Osteocyte (in vitro differentiated cells): ENCODE measurements around the gene RBM48. TPM values are rescaled to one million over a fixed set of nuclear protein-coding genes. Genes with fewer than 3 reads are reported as not detected.
"Not testable (repeated sequence)": the region's sequence is repeated elsewhere in the genome, so short reads cannot be mapped to it uniquely, and the experiment has no call there.

Experiments
- DNase-seq: peaks from one replicate; pipeline ENCODE4 v3.0.0; 2021; ENCODE audit warnings: mixed read lengths; ENCODE audit not compliant: unreplicated experiment; ENCODE audit errors: extremely low spot score
- H3K27ac Mint-ChIP-seq: one replicate; pipeline ENCODE4 v1.8.0; 2021; ENCODE audit warnings: mild to moderate bottlenecking, mixed read lengths; ENCODE audit not compliant: unreplicated experiment
- H3K27me3 Mint-ChIP-seq: one replicate; pipeline ENCODE4 v1.8.0; 2021; ENCODE audit warnings: mixed read lengths; ENCODE audit not compliant: unreplicated experiment
- H3K36me3 Mint-ChIP-seq: one replicate; pipeline ENCODE4 v1.8.0; 2021; ENCODE audit warnings: mixed read lengths; ENCODE audit not compliant: unreplicated experiment
- H3K4me1 Mint-ChIP-seq: one replicate; pipeline ENCODE4 v1.8.0; 2021; ENCODE audit warnings: mixed read lengths; ENCODE audit not compliant: unreplicated experiment
- H3K4me3 Mint-ChIP-seq: one replicate; pipeline ENCODE4 v1.8.0; 2021; ENCODE audit warnings: mild to moderate bottlenecking, moderate library complexity, mixed read lengths; ENCODE audit not compliant: unreplicated experiment
- H3K9me3 Mint-ChIP-seq: one replicate; pipeline ENCODE4 v1.8.0; 2021; ENCODE audit warnings: mixed read lengths; ENCODE audit not compliant: unreplicated experiment
- long read RNA-seq: library from polyadenylated mRNA; unstranded; transcript quantifications from one replicate; pipeline ENCODE4 v2.0.0, GENCODE V29; 2021
- total RNA-seq: library from RNA; stranded (reverse); gene quantifications from 2 replicates; pipeline ENCODE4 v1.2.1, GENCODE V29; 2021
- TF ChIP-seq, protein P1 (sequence below): fragments of 200-600 bp; sonication (generic); IDR thresholded peaks from 2 replicates; pipeline ENCODE4 v1.5.0; 2021; ENCODE audit warnings: antibody characterized with exemption, mild to moderate bottlenecking, moderate library complexity

Gene RBM48
- 14.0 and 15.5 TPM in 2 replicates for total RNA-seq
- long read RNA-seq, full-length matches to known transcripts: 97 of 115 reads
- long read RNA-seq, partial matches to known transcripts: 5 of 115 reads
- long read RNA-seq, other reads (novel, unspliced or antisense): 13 of 115 reads

- TF ChIP-seq, protein P1, sequence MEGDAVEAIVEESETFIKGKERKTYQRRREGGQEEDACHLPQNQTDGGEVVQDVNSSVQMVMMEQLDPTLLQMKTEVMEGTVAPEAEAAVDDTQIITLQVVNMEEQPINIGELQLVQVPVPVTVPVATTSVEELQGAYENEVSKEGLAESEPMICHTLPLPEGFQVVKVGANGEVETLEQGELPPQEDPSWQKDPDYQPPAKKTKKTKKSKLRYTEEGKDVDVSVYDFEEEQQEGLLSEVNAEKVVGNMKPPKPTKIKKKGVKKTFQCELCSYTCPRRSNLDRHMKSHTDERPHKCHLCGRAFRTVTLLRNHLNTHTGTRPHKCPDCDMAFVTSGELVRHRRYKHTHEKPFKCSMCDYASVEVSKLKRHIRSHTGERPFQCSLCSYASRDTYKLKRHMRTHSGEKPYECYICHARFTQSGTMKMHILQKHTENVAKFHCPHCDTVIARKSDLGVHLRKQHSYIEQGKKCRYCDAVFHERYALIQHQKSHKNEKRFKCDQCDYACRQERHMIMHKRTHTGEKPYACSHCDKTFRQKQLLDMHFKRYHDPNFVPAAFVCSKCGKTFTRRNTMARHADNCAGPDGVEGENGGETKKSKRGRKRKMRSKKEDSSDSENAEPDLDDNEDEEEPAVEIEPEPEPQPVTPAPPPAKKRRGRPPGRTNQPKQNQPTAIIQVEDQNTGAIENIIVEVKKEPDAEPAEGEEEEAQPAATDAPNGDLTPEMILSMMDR: peak; percentile 52
- DNase-seq: peak; percentile 99
- Mint-ChIP-seq H3K27me3 (no peaks in the 10 kb centered on the region), H3K4me3 (peak within 1 kb of the TSS; percentile 88), H3K36me3 (peaks cover 21% of the 10 kb centered on the region), H3K9me3 (no peaks in the 10 kb centered on the region), H3K4me1 (peaks cover 23% of the 10 kb centered on the region), H3K27ac (peak within 1 kb of the TSS; percentile 97)
These were observed at the start of gene RBM48, which contains the start of gene PEX1 for GRCh38 chr7:92528188-92528957. RBM48 (plus strand) TSS chr7:92528795; CDS start chr7:92528814, 19 bp downstream. PEX1 (minus strand) TSS chr7:92528520; CDS start chr7:92528435, 85 bp downstream.

DNA sequence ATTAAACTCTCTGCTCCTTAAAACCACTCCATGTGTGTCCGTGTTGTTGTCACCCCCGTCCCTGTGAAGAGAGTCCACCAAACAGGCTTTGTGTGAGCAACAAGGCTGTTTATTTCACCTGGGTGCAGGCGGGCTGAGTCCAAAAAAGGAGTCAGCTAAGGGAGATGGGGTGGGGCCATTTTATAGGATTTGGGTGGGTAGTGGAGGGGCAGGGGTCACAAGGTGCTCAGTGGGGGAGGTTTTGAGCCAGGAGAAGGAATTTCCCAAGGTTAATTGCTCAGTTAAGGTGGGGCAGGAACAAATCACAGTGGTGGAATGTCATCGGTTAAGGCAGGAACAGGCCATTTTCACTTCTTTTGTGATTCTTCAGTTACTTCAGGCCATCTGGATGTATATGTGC lies 49.4 kb upstream of the RBM48 start:
- H3K27ac Mint-ChIP-seq, H3K36me3 Mint-ChIP-seq, H3K9me3 Mint-ChIP-seq, DNase-seq, H3K4me1 Mint-ChIP-seq, H3K4me3 Mint-ChIP-seq, H3K27me3 Mint-ChIP-seq: not testable (repeated sequence)

DNA sequence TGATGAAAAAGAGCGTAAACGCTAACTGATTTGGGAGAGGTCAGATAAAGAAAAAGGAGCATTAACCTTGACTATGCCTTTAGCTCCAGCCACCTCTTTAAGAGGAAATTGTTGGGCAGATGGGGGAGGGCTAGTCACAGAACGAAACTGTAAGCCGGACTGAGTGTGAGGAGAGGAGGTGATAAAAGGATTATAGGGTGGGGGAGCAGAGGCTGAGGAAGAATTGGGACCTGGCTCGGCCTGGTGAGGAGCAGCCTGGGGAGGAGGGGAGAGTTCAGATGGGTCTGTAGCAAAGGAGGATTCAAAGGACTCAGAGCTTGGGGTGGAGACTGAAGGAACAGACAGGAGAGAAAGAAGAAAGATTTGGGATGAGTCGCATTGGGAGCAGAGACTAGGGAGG lies 45.0 kb upstream of the RBM48 start:
- not testable (repeated sequence) for H3K4me1 Mint-ChIP-seq, H3K4me3 Mint-ChIP-seq, H3K9me3 Mint-ChIP-seq, DNase-seq, H3K27ac Mint-ChIP-seq, H3K27me3 Mint-ChIP-seq
- H3K36me3 Mint-ChIP-seq: peaks cover 14% of the 10 kb centered on the region

GRCh38 chr7:92484226-92484625 lies 44.4 kb upstream of the RBM48 start:
- DNase-seq, H3K27me3 Mint-ChIP-seq, H3K4me3 Mint-ChIP-seq, H3K27ac Mint-ChIP-seq, H3K4me1 Mint-ChIP-seq, H3K9me3 Mint-ChIP-seq: not testable (repeated sequence)
- H3K36me3 Mint-ChIP-seq: peaks cover 15% of the 10 kb centered on the region

- Mint-ChIP-seq H3K27me3 (no peaks in the 10 kb centered on the region), H3K9me3 (no peaks in the 10 kb centered on the region), H3K4me3 (no peak overlapping the region), H3K4me1 (no peaks in the 10 kb centered on the region), H3K36me3 (peaks cover 21% of the 10 kb centered on the region), H3K27ac (no peak overlapping the region)
- TF ChIP-seq, protein P1: no peak
- DNase-seq: peak; percentile 27
These were observed 43.2 kb upstream of the RBM48 start for GRCh38 chr7:92485267-92485892.

GRCh38 chr7:92485974-92486373 lies 42.6 kb upstream of the RBM48 start:
- peaks cover 26% of the 10 kb centered on the region for H3K36me3 Mint-ChIP-seq
- no peak overlapping the region for H3K4me3 Mint-ChIP-seq
- DNase-seq: peak; percentile 25
- H3K27me3 Mint-ChIP-seq: no peaks in the 10 kb centered on the region
- TF ChIP-seq, protein P1: no peak
- H3K27ac Mint-ChIP-seq: no peak overlapping the region
- H3K9me3 Mint-ChIP-seq: no peaks in the 10 kb centered on the region
- H3K4me1 Mint-ChIP-seq: no peaks in the 10 kb centered on the region
